SU-DHL-6 (cell line): ENCODE data around the gene FRAT1.

Experiments
- H2AFZ ChIP-seq: fragments of 200-600 bp; sonication (generic); 2 replicates; pipeline ENCODE4 v1.6.1; 2014; ENCODE audit warnings: low read depth, mild to moderate bottlenecking, moderate library complexity, mixed read lengths, antibody characterized with exemption, low read length; ENCODE audit not compliant: severe bottlenecking
- H3F3A ChIP-seq: fragments of 200-600 bp; shearing (Covaris generic); 2 replicates; pipeline ENCODE4 v1.6.0; 2016; ENCODE audit warnings: antibody characterized with exemption, mild to moderate bottlenecking; ENCODE audit not compliant: insufficient read depth
- H3K27ac ChIP-seq: fragments of 200-600 bp; sonication (generic); 2 replicates; pipeline ENCODE4 v1.5.1; 2016; ENCODE audit warnings: low read depth, mild to moderate bottlenecking, low read length, moderate library complexity, mixed read lengths
- H3K27me3 ChIP-seq: fragments of 200-600 bp; sonication (generic), shearing (Covaris generic); 2 replicates; pipeline ENCODE4 v1.6.0; 2014; ENCODE audit warnings: mild to moderate bottlenecking, low read length
- H3K36me3 ChIP-seq: fragments of 200-600 bp; sonication (generic); 2 replicates; pipeline ENCODE4 v1.6.1; 2014; ENCODE audit warnings: mild to moderate bottlenecking, low read length, mixed read lengths
- H3K4me2 ChIP-seq: fragments of 300-600, 200-600 bp; shearing (Covaris generic), sonication (generic); 2 replicates; pipeline ENCODE4 v1.6.0; 2014; ENCODE audit warnings: low read length, low read depth, mild to moderate bottlenecking; ENCODE audit not compliant: poor library complexity, severe bottlenecking
- H3K4me3 ChIP-seq: fragments of 200-600 bp; sonication (generic); 2 replicates; pipeline ENCODE4 v1.5.1; 2014; ENCODE audit warnings: antibody characterized with exemption, low read length, mild to moderate bottlenecking, mixed read lengths; ENCODE audit not compliant: insufficient read depth, poor library complexity, severe bottlenecking
- H3K79me2 ChIP-seq: fragments of 200-600 bp; sonication (generic); 2 replicates; pipeline ENCODE4 v1.6.1; 2014; ENCODE audit warnings: mild to moderate bottlenecking, low read length, moderate library complexity; ENCODE audit not compliant: insufficient read depth
- H3K9ac ChIP-seq: fragments of 200-600 bp; sonication (generic); 2 replicates; pipeline ENCODE4 v1.7.0; 2014; ENCODE audit warnings: mild to moderate bottlenecking, low read length
- H3K9me2 ChIP-seq: fragments of 200-600 bp; sonication (generic); replicated peaks from 2 replicates; pipeline ENCODE4 v1.6.1; 2014; ENCODE audit warnings: low read length; ENCODE audit not compliant: insufficient read depth
- H3K9me3 ChIP-seq: fragments of 200-600 bp; sonication (generic); 2 replicates; pipeline ENCODE4 v1.6.1; 2014; ENCODE audit warnings: low read length, mixed read lengths; ENCODE audit not compliant: insufficient read depth
- H4K20me1 ChIP-seq: fragments of 200-600 bp; sonication (generic); 2 replicates; pipeline ENCODE4 v1.6.1; 2014; ENCODE audit warnings: low read depth, mild to moderate bottlenecking, antibody characterized with exemption, low read length, moderate library complexity, mixed read lengths
- EZH2phosphoT487 ChIP-seq: fragments of 200-600 bp; sonication (generic), shearing (Covaris generic); conservative IDR thresholded peaks from 2 replicates; pipeline ENCODE4 v1.6.1; 2018; ENCODE audit warnings: mild to moderate bottlenecking, antibody characterized with exemption, low read length, moderate library complexity, mixed read lengths
- TF ChIP-seq, protein P1 (sequence below): fragments of 200-600 bp; sonication (generic); IDR thresholded peaks from one replicate; pipeline ENCODE4 v1.5.1; 2017; ENCODE audit warnings: antibody characterized with exemption, mild to moderate bottlenecking, low read length, moderate library complexity; ENCODE audit not compliant: insufficient read depth, poor library complexity, severe bottlenecking

Gene FRAT1

GRCh38 chr10:97312897-97313296, 6.2 kb upstream of the FRAT1 start:
- Histone ChIP-seq H3K27me3 (no peaks in the 10 kb centered on the region), H3K4me2 (no peak overlapping the region), H3K9ac (no peak overlapping the region), H3K9me2 (no peaks in the 10 kb centered on the region), H3K9me3 (no peaks in the 10 kb centered on the region), H3F3A (no peaks in the 10 kb centered on the region), H3K79me2 (no peaks in the 10 kb centered on the region), H3K27ac (no peak overlapping the region), H4K20me1 (no peaks in the 10 kb centered on the region), H3K36me3 (no peaks in the 10 kb centered on the region), H3K4me3 (no peak overlapping the region), H2AFZ (no peak overlapping the region)
- TF ChIP-seq, protein P1, sequence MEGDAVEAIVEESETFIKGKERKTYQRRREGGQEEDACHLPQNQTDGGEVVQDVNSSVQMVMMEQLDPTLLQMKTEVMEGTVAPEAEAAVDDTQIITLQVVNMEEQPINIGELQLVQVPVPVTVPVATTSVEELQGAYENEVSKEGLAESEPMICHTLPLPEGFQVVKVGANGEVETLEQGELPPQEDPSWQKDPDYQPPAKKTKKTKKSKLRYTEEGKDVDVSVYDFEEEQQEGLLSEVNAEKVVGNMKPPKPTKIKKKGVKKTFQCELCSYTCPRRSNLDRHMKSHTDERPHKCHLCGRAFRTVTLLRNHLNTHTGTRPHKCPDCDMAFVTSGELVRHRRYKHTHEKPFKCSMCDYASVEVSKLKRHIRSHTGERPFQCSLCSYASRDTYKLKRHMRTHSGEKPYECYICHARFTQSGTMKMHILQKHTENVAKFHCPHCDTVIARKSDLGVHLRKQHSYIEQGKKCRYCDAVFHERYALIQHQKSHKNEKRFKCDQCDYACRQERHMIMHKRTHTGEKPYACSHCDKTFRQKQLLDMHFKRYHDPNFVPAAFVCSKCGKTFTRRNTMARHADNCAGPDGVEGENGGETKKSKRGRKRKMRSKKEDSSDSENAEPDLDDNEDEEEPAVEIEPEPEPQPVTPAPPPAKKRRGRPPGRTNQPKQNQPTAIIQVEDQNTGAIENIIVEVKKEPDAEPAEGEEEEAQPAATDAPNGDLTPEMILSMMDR, result no peak
- no peak for TF ChIP-seq EZH2phosphoT487

- no peak overlapping the region for H3K27ac ChIP-seq
- H3K4me3 ChIP-seq, result no peak overlapping the region
- no peak for TF ChIP-seq EZH2phosphoT487
- TF ChIP-seq, protein P1, result no peak
- no peaks in the 10 kb centered on the region for H3K9me2 ChIP-seq
- no peaks in the 10 kb centered on the region for H3K79me2 ChIP-seq
- no peak overlapping the region for H3K4me2 ChIP-seq
- H3K9me3 ChIP-seq, result no peaks in the 10 kb centered on the region
- H3K27me3 ChIP-seq, result no peaks in the 10 kb centered on the region
- no peaks in the 10 kb centered on the region for H4K20me1 ChIP-seq
- H3K36me3 ChIP-seq, result no peaks in the 10 kb centered on the region
- H2AFZ ChIP-seq, result no peak overlapping the region
- H3F3A ChIP-seq, result no peaks in the 10 kb centered on the region
- H3K9ac ChIP-seq, result no peak overlapping the region
Observed at GRCh38 chr10:97314671-97315070, 4.4 kb upstream of the FRAT1 start.

DNA sequence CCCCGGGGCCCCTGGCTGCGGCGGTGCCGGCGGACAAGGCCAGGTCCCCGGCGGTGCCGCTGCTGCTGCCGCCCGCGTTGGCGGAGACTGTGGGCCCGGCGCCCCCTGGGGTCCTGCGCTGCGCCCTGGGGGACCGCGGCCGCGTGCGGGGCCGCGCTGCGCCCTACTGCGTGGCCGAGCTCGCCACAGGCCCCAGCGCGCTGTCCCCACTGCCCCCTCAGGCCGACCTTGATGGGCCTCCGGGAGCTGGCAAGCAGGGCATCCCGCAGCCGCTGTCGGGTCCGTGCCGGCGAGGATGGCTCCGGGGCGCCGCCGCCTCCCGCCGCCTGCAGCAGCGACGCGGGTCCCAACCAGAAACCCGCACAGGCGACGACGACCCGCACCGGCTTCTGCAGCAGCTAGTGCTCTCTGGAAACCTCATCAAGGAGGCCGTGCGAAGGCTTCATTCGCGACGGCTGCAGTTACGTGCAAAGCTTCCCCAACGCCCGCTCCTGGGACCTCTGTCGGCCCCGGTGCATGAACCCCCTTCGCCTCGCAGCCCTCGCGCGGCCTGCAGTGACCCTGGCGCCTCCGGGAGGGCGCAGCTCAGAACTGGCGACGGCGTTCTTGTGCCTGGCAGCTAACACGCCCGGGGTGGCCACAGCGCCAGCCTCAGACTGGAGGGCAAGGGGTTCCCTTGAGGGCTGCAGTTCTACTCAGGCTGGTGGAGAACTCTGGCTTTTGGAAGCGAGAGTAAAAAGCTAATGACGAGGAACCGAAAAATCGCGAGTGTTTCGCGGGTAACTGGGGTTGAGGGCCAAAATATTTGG, 804 bp downstream of the FRAT1 start:
- Histone ChIP-seq H3K4me3 (peak overlapping the region; percentile 76), H3K9me2 (no peaks in the 10 kb centered on the region), H3K9me3 (no peaks in the 10 kb centered on the region), H3K9ac (peak overlapping the region; percentile 68), H2AFZ (peak overlapping the region; percentile 34), H3K4me2 (peak overlapping the region; percentile 79), H4K20me1 (no peaks in the 10 kb centered on the region), H3K36me3 (no peaks in the 10 kb centered on the region), H3K79me2 (no peaks in the 10 kb centered on the region), H3K27ac (no peak overlapping the region), H3K27me3 (no peaks in the 10 kb centered on the region), H3F3A (0 out of 2 replicates have a peak, but pooled peaks cover 2% of the 10 kb centered on the region)
- TF ChIP-seq EZH2phosphoT487, result 0 out of 2 replicates have a peak, but pooled peaks have one; percentile 48
- TF ChIP-seq, protein P1, result no peak
